CD4-positive, CD25-positive, alpha-beta regulatory T cell (primary cell): ENCODE measurements around the gene PHLDB1. TPM values are rescaled to one million over a fixed set of nuclear protein-coding genes. Genes with fewer than 3 reads are reported as not detected.

Source experiments
- ATAC-seq, 2 donors: fragments of 150-1000 bp; cut with Tn5 transposase; one replicate each; pipeline ENCODE4 v1.10.0; 2021; ENCODE audit warnings: low read depth in 2 of 2, moderate number of reproducible peaks in 2 of 2, moderate library complexity in 1 of 2
- DNase-seq, 3 donors: peaks; one replicate each; pipeline versions ENCODE4 v3.0.0 to v3.0.0-alpha.2; 2012 to 2022; ENCODE audit warnings: mixed read lengths in 1 of 3
- H3K27ac ChIP-seq: one replicate; pipeline ENCODE4 v1.7.0; 2013; ENCODE audit warnings: mild to moderate bottlenecking, low read length; ENCODE audit not compliant: insufficient read depth, poor library complexity, severe bottlenecking
- H3K27me3 ChIP-seq: one replicate; pipeline ENCODE4 v1.7.0; 2013; ENCODE audit warnings: low read length; ENCODE audit not compliant: control insufficient read depth, insufficient read depth
- H3K36me3 ChIP-seq: one replicate; pipeline ENCODE4 v1.7.0; 2013; ENCODE audit warnings: mild to moderate bottlenecking, low read length, moderate library complexity; ENCODE audit not compliant: control insufficient read depth, insufficient read depth
- H3K4me1 ChIP-seq: 2 replicates; pipeline ENCODE4 v1.7.0; 2013; ENCODE audit warnings: mild to moderate bottlenecking, low read length; ENCODE audit not compliant: insufficient read depth, control insufficient read depth, poor library complexity, severe bottlenecking
- H3K4me3 ChIP-seq: one replicate; pipeline ENCODE4 v1.7.0; 2013; ENCODE audit warnings: low read depth, mild to moderate bottlenecking, low read length, moderate library complexity
- H3K9me3 ChIP-seq, 2 experiments: 1 replicate in 1 of 2; 2 replicates in 1 of 2; pipeline ENCODE4 v1.7.0; 2013; ENCODE audit warnings: low read length in 2 of 2, mild to moderate bottlenecking in 1 of 2, moderate library complexity in 1 of 2; ENCODE audit not compliant: control insufficient read depth in 2 of 2
- H3K27ac Mint-ChIP-seq, 3 donors: one replicate each; pipeline ENCODE4 v1.8.0; 2020 to 2022; ENCODE audit warnings: mild to moderate bottlenecking in 3 of 3, mixed read lengths in 3 of 3, moderate library complexity in 2 of 3
- H3K27me3 Mint-ChIP-seq: one replicate; pipeline ENCODE4 v1.8.0; 2022; ENCODE audit warnings: mild to moderate bottlenecking, mixed read lengths
- H3K36me3 Mint-ChIP-seq: one replicate; pipeline ENCODE4 v1.8.0; 2020; ENCODE audit warnings: mixed read lengths
- H3K4me1 Mint-ChIP-seq, 4 donors: one replicate each; pipeline ENCODE4 v1.8.0; 2020 to 2022; ENCODE audit warnings: mixed read lengths in 4 of 4, mild to moderate bottlenecking in 1 of 4
- H3K4me3 Mint-ChIP-seq, 4 donors: one replicate each; pipeline ENCODE4 v1.8.0; 2020 to 2022; ENCODE audit warnings: mild to moderate bottlenecking in 4 of 4, mixed read lengths in 4 of 4, moderate library complexity in 3 of 4
- H3K9me3 Mint-ChIP-seq, 7 donors: one replicate each; pipeline ENCODE4 v1.8.0; 2020 to 2022; ENCODE audit warnings: mixed read lengths in 7 of 7, mild to moderate bottlenecking in 3 of 7, moderate library complexity in 2 of 7
- polyA plus RNA-seq, 4 donors: library from polyadenylated mRNA; unstranded; fragments of 300-500 nt; fragmentation: Illumina TruSeq; gene quantifications; one replicate each; pipeline ENCODE4 v1.2.3, GENCODE V29; 2021
- total RNA-seq: library from RNA; stranded (reverse); gene quantifications from one replicate; pipeline ENCODE4 v1.2.3, GENCODE V29; 2022

The PHLDB1 gene
- total and polyA plus RNA-seq, 5 donors from 2014 or later, result 0.16 to 1.2 (median 0.55) TPM; not detected in 1

GRCh38 chr11:118660681-118661424, 53.4 kb downstream of the PHLDB1 start:
- no peak for ATAC-seq
- no peaks in the 10 kb centered on the region for H3K27me3 Mint-ChIP-seq

GRCh38 chr11:118661425-118662301, 54.2 kb downstream of the PHLDB1 start:
- no peak overlapping the region for H3K27ac Mint-ChIP-seq
- no peak overlapping the region for H3K4me3 Mint-ChIP-seq
- Histone ChIP-seq H3K36me3 (no peaks in the 10 kb centered on the region), H3K27me3 (no peaks in the 10 kb centered on the region), H3K4me1 (peaks cover 9% of the 10 kb centered on the region), H3K27ac (no peak overlapping the region), H3K4me3 (no peak overlapping the region), H3K9me3 (no peaks in the 10 kb centered on the region)
- no peak for DNase-seq
- no peaks in the 10 kb centered on the region for H3K36me3 Mint-ChIP-seq
- no peak for ATAC-seq
- H3K27me3 Mint-ChIP-seq, result no peaks in the 10 kb centered on the region
- peaks cover 0 to 23% (median 9%) of the 10 kb centered on the region in 4 donors for H3K4me1 Mint-ChIP-seq
- no peaks in the 10 kb centered on the region for H3K9me3 Mint-ChIP-seq

More at GRCh38 chr11:118660681-118661424, 53.4 kb downstream of the PHLDB1 start:
- Mint-ChIP-seq H3K4me3 (no peak overlapping the region), H3K27ac (no peak overlapping the region), H3K9me3 (no peaks in the 10 kb centered on the region), H3K36me3 (no peaks in the 10 kb centered on the region), H3K4me1 (peaks cover 0 to 15% (median 6%) of the 10 kb centered on the region in 4 donors)
- no peaks in the 10 kb centered on the region for H3K9me3 ChIP-seq
- peaks cover 4% of the 10 kb centered on the region for H3K4me1 ChIP-seq
- no peaks in the 10 kb centered on the region for H3K36me3 ChIP-seq
- DNase-seq, result no peak
- no peak overlapping the region for H3K27ac ChIP-seq
- no peaks in the 10 kb centered on the region for H3K27me3 ChIP-seq
- no peak overlapping the region for H3K4me3 ChIP-seq

GRCh38 chr11:118662401-118663271, 55.2 kb downstream of the PHLDB1 start:
- Mint-ChIP-seq H3K4me1 (peaks cover 0 to 24% (median 7%) of the 10 kb centered on the region in 4 donors), H3K9me3 (no peaks in the 10 kb centered on the region), H3K27me3 (no peaks in the 10 kb centered on the region), H3K36me3 (no peaks in the 10 kb centered on the region), H3K27ac (no peak overlapping the region), H3K4me3 (no peak overlapping the region)
- H3K9me3 ChIP-seq, result no peaks in the 10 kb centered on the region
- no peak overlapping the region for H3K27ac ChIP-seq
- H3K27me3 ChIP-seq, result no peaks in the 10 kb centered on the region
- no peak overlapping the region for H3K4me3 ChIP-seq
- DNase-seq, result no peak
- peaks cover 9% of the 10 kb centered on the region for H3K4me1 ChIP-seq
- ATAC-seq, result no peak
- no peaks in the 10 kb centered on the region for H3K36me3 ChIP-seq

- H3K27ac Mint-ChIP-seq, result no peak overlapping the region
- Histone ChIP-seq H3K4me1 (peaks cover 9% of the 10 kb centered on the region), H3K4me3 (no peak overlapping the region), H3K36me3 (no peaks in the 10 kb centered on the region), H3K27ac (no peak overlapping the region), H3K27me3 (no peaks in the 10 kb centered on the region), H3K9me3 (no peaks in the 10 kb centered on the region)
- H3K4me3 Mint-ChIP-seq, result no peak overlapping the region
- ATAC-seq (no peak), DNase-seq (no peak)
- H3K27me3 Mint-ChIP-seq, result no peaks in the 10 kb centered on the region
- H3K9me3 Mint-ChIP-seq, result no peaks in the 10 kb centered on the region
- H3K36me3 Mint-ChIP-seq, result no peaks in the 10 kb centered on the region
- peaks cover 0 to 24% (median 6%) of the 10 kb centered on the region in 4 donors for H3K4me1 Mint-ChIP-seq
Observed at GRCh38 chr11:118663381-118663780, 56.0 kb downstream of the PHLDB1 start.

- Mint-ChIP-seq H3K36me3 (no peaks in the 10 kb centered on the region), H3K4me1 (peaks cover 0 to 24% (median 6%) of the 10 kb centered on the region in 4 donors), H3K27ac (no peak overlapping the region), H3K9me3 (no peaks in the 10 kb centered on the region), H3K27me3 (no peaks in the 10 kb centered on the region), H3K4me3 (no peak overlapping the region)
- Histone ChIP-seq H3K4me1 (peaks cover 9% of the 10 kb centered on the region), H3K9me3 (no peaks in the 10 kb centered on the region), H3K4me3 (no peak overlapping the region), H3K27ac (no peak overlapping the region), H3K27me3 (no peaks in the 10 kb centered on the region), H3K36me3 (no peaks in the 10 kb centered on the region)
- DNase-seq (no peak), ATAC-seq (no peak)
Observed at GRCh38 chr11:118663902-118664301, 56.5 kb downstream of the PHLDB1 start.

- Histone ChIP-seq H3K4me3 (no peak overlapping the region), H3K4me1 (peaks cover 5% of the 10 kb centered on the region), H3K27ac (no peak overlapping the region), H3K27me3 (peaks cover 11% of the 10 kb centered on the region), H3K36me3 (no peaks in the 10 kb centered on the region), H3K9me3 (peaks cover 0 to 2% of the 10 kb centered on the region in 2 experiments)
- Mint-ChIP-seq H3K9me3 (peaks cover 0 to 10% (median 0%) of the 10 kb centered on the region in 7 donors), H3K27me3 (peaks cover 9% of the 10 kb centered on the region), H3K36me3 (peaks cover 1% of the 10 kb centered on the region), H3K27ac (peak overlapping the region; percentile 50 to 86 (median 53)), H3K4me3 (peak overlapping the region in 2 of 4 donors; percentile 29 to 53), H3K4me1 (peaks cover 0 to 21% (median 6%) of the 10 kb centered on the region in 4 donors)
- ATAC-seq (peak; percentile 55 to 84), DNase-seq (peak in 2 of 3 donors; percentile 19 to 57)
Observed at GRCh38 chr11:118666371-118666770, 59.0 kb downstream of the PHLDB1 start.

- H3K36me3 Mint-ChIP-seq, result peaks cover 5% of the 10 kb centered on the region
- H3K9me3 Mint-ChIP-seq, result peaks cover 0 to 15% (median 0%) of the 10 kb centered on the region in 7 donors
- H3K9me3 ChIP-seq, result peaks cover 0 to 5% of the 10 kb centered on the region in 2 experiments
Observed at GRCh38 chr11:118670063-118670462, 62.6 kb downstream of the PHLDB1 start.

More at GRCh38 chr11:118670063-118670462, 62.6 kb downstream of the PHLDB1 start:
- Histone ChIP-seq H3K27me3 (peaks cover 11% of the 10 kb centered on the region), H3K36me3 (no peaks in the 10 kb centered on the region), H3K4me1 (peaks cover 5% of the 10 kb centered on the region), H3K27ac (no peak overlapping the region), H3K4me3 (no peak overlapping the region)
- DNase-seq (no peak), ATAC-seq (no peak)
- Mint-ChIP-seq H3K4me3 (no peak overlapping the region), H3K27ac (no peak overlapping the region), H3K27me3 (peaks cover 9% of the 10 kb centered on the region), H3K4me1 (peaks cover 0 to 16% (median 5%) of the 10 kb centered on the region in 4 donors)
